ENCODE results near the gene DEFB121. TPM values are rescaled to one million over a fixed set of nuclear protein-coding genes. Genes with fewer than 3 reads are reported as not detected.

DEFB121 gene
- total and polyA plus RNA-seq, 2 donors (not counting 3 experiments of a cell fraction or from before 2014, with no cell fraction given), result not detected

DNA sequence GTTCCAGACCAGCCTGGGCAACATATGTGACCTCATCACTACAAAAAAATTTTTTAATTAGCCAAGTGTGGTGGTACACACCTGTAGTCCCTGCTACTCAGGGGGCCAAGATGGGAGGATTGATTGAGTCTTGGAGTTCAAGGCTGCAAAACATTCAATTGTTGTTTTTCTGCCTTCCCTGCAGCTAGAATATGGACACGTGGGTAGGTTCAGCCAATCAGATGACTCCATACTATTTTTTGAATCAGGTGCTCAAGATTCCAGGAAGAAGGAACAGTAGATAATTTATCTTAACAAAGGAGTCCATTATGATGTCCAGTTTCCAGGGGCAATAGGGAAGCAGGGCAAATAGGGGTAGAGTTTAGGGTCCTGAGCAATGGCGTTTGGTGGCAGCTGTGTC, 13.2 kb downstream of the DEFB121 start:
- H3K9ac ChIP-seq (replicated peaks; ENCODE audit: extremely low read depth, insufficient read depth, low read length), result no peak overlapping the region
- H4K20me1 ChIP-seq (replicated peaks; ENCODE audit: control insufficient read depth, extremely low read depth, insufficient read depth, low read length), result no peaks in the 10 kb centered on the region
- H3K27ac ChIP-seq (ENCODE audit: insufficient read depth, low read depth, low read length), result no peak overlapping the region
- no peaks in the 10 kb centered on the region for H3K9me1 ChIP-seq (replicated peaks; ENCODE audit: control insufficient read depth, extremely low read depth, insufficient read depth, low read length)
- no peaks in the 10 kb centered on the region for H3K79me2 ChIP-seq (ENCODE audit: control insufficient read depth, insufficient read depth, low read length)
- no peaks in the 10 kb centered on the region for H3K27me3 ChIP-seq (ENCODE audit: control insufficient read depth in 2 of 2, insufficient read depth in 2 of 2, low read length in 2 of 2)
- CTCF ChIA-PET, result interaction anchor here (1.1 kb wide), 1 partner anchor 20 kb away, joined by 4 read pairs; no protein-coding TSS in a partner anchor
- intact Hi-C loops (cut with micrococcal nuclease) (no loop called here), dilution Hi-C loops (cut with MboI; ENCODE audit: extremely low pct_ligation_motif_present, low sequenced_read_pairs) (no loop called here)
- BruUV-seq (replicated peaks), result no TSS peak
- H3K4me2 ChIP-seq (ENCODE audit: insufficient read depth, low read length), result no peak overlapping the region
- no peak for DNase-seq (ENCODE audit: low read depth, low spot score)
- TF ChIP-seq POLR2AphosphoS5 (IDR thresholded peaks at IDR 0.05; ENCODE audit: insufficient read depth, low read depth, low read length), result no peak
- no peaks in the 10 kb centered on the region for H3K4me1 ChIP-seq (ENCODE audit: control insufficient read depth, extremely low read depth, insufficient read depth, low read length)
- no peak overlapping the region for H2AFZ ChIP-seq (ENCODE audit: low read depth, low read length)
- POLR2A ChIA-PET, result no interaction called here
- no peak for FAIRE-seq
- no peak overlapping the region for H3K4me3 ChIP-seq (replicated peaks in 1 of 3; ENCODE audit: insufficient read depth in 1 of 3, low read depth in 1 of 3, low read length in 3 of 3)
- no peaks in the 10 kb centered on the region for H3K36me3 ChIP-seq (ENCODE audit: control insufficient read depth in 2 of 2, extremely low read depth in 1 of 2, insufficient read depth in 2 of 2, low read length in 2 of 2)
- H3K9me3 ChIP-seq (replicated peaks; ENCODE audit: control insufficient read depth, insufficient read depth, low read length), result no peaks in the 10 kb centered on the region

DNA sequence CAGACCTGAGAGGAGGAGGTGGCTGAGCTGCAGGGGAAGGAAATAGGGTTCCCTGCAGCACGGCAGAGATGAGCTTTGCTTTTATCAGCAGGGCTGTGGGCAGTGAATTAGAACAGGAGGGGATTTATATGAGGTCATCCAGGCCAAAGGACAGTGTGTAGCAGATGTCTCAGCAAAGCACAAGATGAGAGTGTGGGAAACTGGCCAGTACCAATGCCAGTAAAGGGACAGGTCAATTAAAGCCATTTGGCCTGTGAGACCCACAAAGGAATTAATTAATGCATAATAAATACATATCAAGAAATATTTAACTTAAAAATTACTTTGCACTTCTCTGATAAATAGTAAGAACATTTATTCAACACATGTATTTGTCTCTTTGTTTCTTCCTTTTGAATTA, 15.5 kb downstream of the DEFB121 start, which contains the start of gene DEFB119:
DEFB119 (minus strand) TSS at position 101 of the 400 bp plus-strand sequence. CDS start 107 bp downstream, outside the sequence.
- no peaks in the 10 kb centered on the region for H3K4me1 ChIP-seq (ENCODE audit: control insufficient read depth, extremely low read depth, insufficient read depth, low read length)
- no peaks in the 10 kb centered on the region for H3K79me2 ChIP-seq (ENCODE audit: control insufficient read depth, insufficient read depth, low read length)
- no peaks in the 10 kb centered on the region for H3K9me1 ChIP-seq (replicated peaks; ENCODE audit: control insufficient read depth, extremely low read depth, insufficient read depth, low read length)
- ChIA-PET CTCF (no interaction called here), POLR2A (no interaction called here)
- no peak within 1 kb of the TSS for H3K9ac ChIP-seq (replicated peaks; ENCODE audit: extremely low read depth, insufficient read depth, low read length)
- no peak within 1 kb of the TSS for H3K4me2 ChIP-seq (ENCODE audit: insufficient read depth, low read length)
- no peaks in the 10 kb centered on the region for H3K9me3 ChIP-seq (replicated peaks; ENCODE audit: control insufficient read depth, insufficient read depth, low read length)
- no peak within 1 kb of the TSS for H3K4me3 ChIP-seq (replicated peaks in 1 of 3; ENCODE audit: insufficient read depth in 1 of 3, low read depth in 1 of 3, low read length in 3 of 3)
- H2AFZ ChIP-seq (ENCODE audit: low read depth, low read length), result no peak within 1 kb of the TSS
- H3K36me3 ChIP-seq (ENCODE audit: control insufficient read depth in 2 of 2, extremely low read depth in 1 of 2, insufficient read depth in 2 of 2, low read length in 2 of 2), result no peaks in the 10 kb centered on the region
- H3K27ac ChIP-seq (ENCODE audit: insufficient read depth, low read depth, low read length), result no peak within 1 kb of the TSS
- DNase-seq (ENCODE audit: low read depth, low spot score), result no peak
- H3K27me3 ChIP-seq (ENCODE audit: control insufficient read depth in 2 of 2, insufficient read depth in 2 of 2, low read length in 2 of 2), result no peaks in the 10 kb centered on the region
- no TSS peak for BruUV-seq (replicated peaks)
- intact Hi-C loops (cut with micrococcal nuclease), result no loop called here
- FAIRE-seq, result no peak
- dilution Hi-C loops (cut with MboI; ENCODE audit: extremely low pct_ligation_motif_present, low sequenced_read_pairs), result no loop called here
- TF ChIP-seq, protein P1, sequence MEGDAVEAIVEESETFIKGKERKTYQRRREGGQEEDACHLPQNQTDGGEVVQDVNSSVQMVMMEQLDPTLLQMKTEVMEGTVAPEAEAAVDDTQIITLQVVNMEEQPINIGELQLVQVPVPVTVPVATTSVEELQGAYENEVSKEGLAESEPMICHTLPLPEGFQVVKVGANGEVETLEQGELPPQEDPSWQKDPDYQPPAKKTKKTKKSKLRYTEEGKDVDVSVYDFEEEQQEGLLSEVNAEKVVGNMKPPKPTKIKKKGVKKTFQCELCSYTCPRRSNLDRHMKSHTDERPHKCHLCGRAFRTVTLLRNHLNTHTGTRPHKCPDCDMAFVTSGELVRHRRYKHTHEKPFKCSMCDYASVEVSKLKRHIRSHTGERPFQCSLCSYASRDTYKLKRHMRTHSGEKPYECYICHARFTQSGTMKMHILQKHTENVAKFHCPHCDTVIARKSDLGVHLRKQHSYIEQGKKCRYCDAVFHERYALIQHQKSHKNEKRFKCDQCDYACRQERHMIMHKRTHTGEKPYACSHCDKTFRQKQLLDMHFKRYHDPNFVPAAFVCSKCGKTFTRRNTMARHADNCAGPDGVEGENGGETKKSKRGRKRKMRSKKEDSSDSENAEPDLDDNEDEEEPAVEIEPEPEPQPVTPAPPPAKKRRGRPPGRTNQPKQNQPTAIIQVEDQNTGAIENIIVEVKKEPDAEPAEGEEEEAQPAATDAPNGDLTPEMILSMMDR (IDR thresholded peaks at IDR 0.05; ENCODE audit: extremely low read depth in 1 of 2, insufficient read depth in 1 of 2, low read depth in 1 of 2, low read length in 2 of 2), result no peak
- TF ChIP-seq POLR2AphosphoS5 (IDR thresholded peaks at IDR 0.05; ENCODE audit: insufficient read depth, low read depth, low read length) (no peak), MYC (IDR thresholded peaks at IDR 0.05; ENCODE audit: low read depth, low read length) (no peak), EZH2 (IDR thresholded peaks at IDR 0.05; ENCODE audit: borderline replicate concordance, low read depth, low read length, severe bottlenecking) (no peak), JUN (IDR thresholded peaks at IDR 0.05; ENCODE audit: borderline replicate concordance, insufficient read depth, insufficient read length, low read depth) (no peak), FOS (IDR thresholded peaks at IDR 0.05; ENCODE audit: borderline replicate concordance, insufficient read depth, low read length) (no peak), POLR2A (IDR thresholded peaks at IDR 0.05; ENCODE audit: low read depth, low read length) (no peak), GATA2 (IDR thresholded peaks at IDR 0.05; ENCODE audit: insufficient read depth, insufficient read length, low read depth, low read length) (no peak)
- TF ChIP-seq, protein P2, sequence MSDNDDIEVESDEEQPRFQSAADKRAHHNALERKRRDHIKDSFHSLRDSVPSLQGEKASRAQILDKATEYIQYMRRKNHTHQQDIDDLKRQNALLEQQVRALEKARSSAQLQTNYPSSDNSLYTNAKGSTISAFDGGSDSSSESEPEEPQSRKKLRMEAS (IDR thresholded peaks at IDR 0.05; ENCODE audit: insufficient read depth, insufficient read length), result no peak
- no peaks in the 10 kb centered on the region for H4K20me1 ChIP-seq (replicated peaks; ENCODE audit: control insufficient read depth, extremely low read depth, insufficient read depth, low read length)
